ENCODE measurements around the gene RWDD4.

DNA sequence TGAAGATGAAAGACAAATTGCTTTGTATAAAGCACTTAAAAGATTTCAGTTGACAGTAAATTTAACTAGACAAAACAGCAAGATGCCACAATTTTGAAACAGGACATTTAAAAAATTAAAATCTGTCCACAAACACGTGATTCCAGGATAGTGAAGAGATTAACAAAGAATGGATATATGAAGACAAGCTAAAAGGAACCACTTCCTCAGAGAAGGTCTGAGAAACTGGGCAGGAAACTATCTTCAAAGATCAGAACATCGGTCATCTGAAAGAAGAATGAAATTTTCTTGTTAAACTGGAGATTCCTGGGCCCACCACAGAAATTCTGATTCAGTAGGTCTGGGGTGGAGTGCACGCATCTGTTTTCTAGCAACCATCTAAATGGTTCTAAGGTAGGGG, 1.4 kb downstream of the RWDD4 start:
- TF ChIP-seq, protein P1, sequence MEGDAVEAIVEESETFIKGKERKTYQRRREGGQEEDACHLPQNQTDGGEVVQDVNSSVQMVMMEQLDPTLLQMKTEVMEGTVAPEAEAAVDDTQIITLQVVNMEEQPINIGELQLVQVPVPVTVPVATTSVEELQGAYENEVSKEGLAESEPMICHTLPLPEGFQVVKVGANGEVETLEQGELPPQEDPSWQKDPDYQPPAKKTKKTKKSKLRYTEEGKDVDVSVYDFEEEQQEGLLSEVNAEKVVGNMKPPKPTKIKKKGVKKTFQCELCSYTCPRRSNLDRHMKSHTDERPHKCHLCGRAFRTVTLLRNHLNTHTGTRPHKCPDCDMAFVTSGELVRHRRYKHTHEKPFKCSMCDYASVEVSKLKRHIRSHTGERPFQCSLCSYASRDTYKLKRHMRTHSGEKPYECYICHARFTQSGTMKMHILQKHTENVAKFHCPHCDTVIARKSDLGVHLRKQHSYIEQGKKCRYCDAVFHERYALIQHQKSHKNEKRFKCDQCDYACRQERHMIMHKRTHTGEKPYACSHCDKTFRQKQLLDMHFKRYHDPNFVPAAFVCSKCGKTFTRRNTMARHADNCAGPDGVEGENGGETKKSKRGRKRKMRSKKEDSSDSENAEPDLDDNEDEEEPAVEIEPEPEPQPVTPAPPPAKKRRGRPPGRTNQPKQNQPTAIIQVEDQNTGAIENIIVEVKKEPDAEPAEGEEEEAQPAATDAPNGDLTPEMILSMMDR (IDR thresholded peaks at IDR 0.05) = no peak
- TF ChIP-seq POLR2A (IDR thresholded peaks at IDR 0.05; ENCODE audit: low read depth) (no peak), EP300 (IDR thresholded peaks at IDR 0.05) (no peak)
